Keratinocyte (primary cell): ENCODE results near the gene ST8SIA2. TPM values are rescaled to one million over a fixed set of nuclear protein-coding genes. Genes with fewer than 3 reads are reported as not detected.

ENCODE experiments used
- DNase-seq: peaks from one replicate; pipeline ENCODE4 v3.0.0-alpha.2; 2011; ENCODE audit warnings: low read depth, missing footprints, low spot score
- FAIRE-seq: peaks from 2 replicates; lab custom pipeline; 2011; peaks lifted over from hg19 to GRCh38; lab: Jason Lieb, UNC
- H2AFZ ChIP-seq: 2 replicates; pipeline ENCODE4 v1.6.0; 2012; ENCODE audit warnings: low read length, control low read depth, inconsistent platforms; ENCODE audit not compliant: control insufficient read depth
- H3K27ac ChIP-seq: 2 replicates; pipeline ENCODE4 v1.5.1; 2011; ENCODE audit warnings: low read length; ENCODE audit not compliant: control insufficient read depth, insufficient read depth
- H3K27me3 ChIP-seq: 3 replicates; pipeline ENCODE4 v1.6.0; 2011; ENCODE audit warnings: low read length; ENCODE audit not compliant: control insufficient read depth, insufficient read depth; ENCODE audit errors: extremely low read depth
- H3K36me3 ChIP-seq, 2 experiments: 2 replicates in 1 of 2; 3 replicates in 1 of 2; pipeline ENCODE4 v1.5.1; 2011; ENCODE audit warnings: low read length in 2 of 2, mild to moderate bottlenecking in 1 of 2; ENCODE audit not compliant: control insufficient read depth in 2 of 2, insufficient read depth in 2 of 2; ENCODE audit errors: extremely low read depth in 1 of 2
- H3K4me1 ChIP-seq: 3 replicates; pipeline ENCODE4 v1.5.1; 2011; ENCODE audit warnings: low read length; ENCODE audit not compliant: control insufficient read depth, insufficient read depth; ENCODE audit errors: extremely low read depth
- H3K4me2 ChIP-seq: 3 replicates; pipeline ENCODE4 v1.6.0; 2011; ENCODE audit warnings: low read depth, low read length; ENCODE audit not compliant: control insufficient read depth, insufficient read depth; ENCODE audit errors: extremely low read depth
- H3K4me3 ChIP-seq, 3 experiments: fragments of 200-600 bp in 1 of 3; sonication (generic) in 1 of 3; 2 replicates in 2 of 3; 3 replicates in 1 of 3; pipeline ENCODE4 v1.5.1; 2011 to 2016; ENCODE audit warnings: low read length in 3 of 3, mild to moderate bottlenecking in 3 of 3, control low read depth in 2 of 3, inconsistent platforms in 1 of 3, low read depth in 1 of 3, mixed read lengths in 1 of 3, mixed run types in 1 of 3, moderate library complexity in 1 of 3; ENCODE audit not compliant: control insufficient read depth in 2 of 3, insufficient read depth in 2 of 3; ENCODE audit errors: extremely low read depth in 1 of 3
- H3K79me2 ChIP-seq: 2 replicates; pipeline ENCODE4 v1.6.0; 2012; ENCODE audit warnings: low read length; ENCODE audit not compliant: control insufficient read depth, insufficient read depth
- H3K9ac ChIP-seq: 3 replicates; pipeline ENCODE4 v1.6.0; 2011; ENCODE audit warnings: low read length; ENCODE audit not compliant: control insufficient read depth, insufficient read depth; ENCODE audit errors: extremely low read depth
- H3K9me1 ChIP-seq: 3 replicates; pipeline ENCODE4 v1.6.0; 2011; ENCODE audit warnings: low read length; ENCODE audit not compliant: control insufficient read depth, insufficient read depth; ENCODE audit errors: extremely low read depth
- H3K9me3 ChIP-seq: 2 replicates; pipeline ENCODE4 v1.5.1; 2012; ENCODE audit warnings: low read depth, low read length; ENCODE audit not compliant: control insufficient read depth
- H4K20me1 ChIP-seq: 3 replicates; pipeline ENCODE4 v1.6.0; 2011; ENCODE audit warnings: low read length; ENCODE audit not compliant: control insufficient read depth, insufficient read depth; ENCODE audit errors: extremely low read depth
- CTCF ChIP-seq, 3 experiments: IDR thresholded peaks in 1 of 3; conservative IDR thresholded peaks in 1 of 3; optimal IDR thresholded peaks in 1 of 3; 2 replicates in 2 of 3; 3 replicates in 1 of 3; pipeline versions ENCODE3 to v1.5.1; 2011; ENCODE audit warnings: low read length in 3 of 3, mild to moderate bottlenecking in 3 of 3, moderate library complexity in 2 of 3, control low read depth in 1 of 3, inconsistent platforms in 1 of 3; ENCODE audit not compliant: insufficient read depth in 2 of 3; ENCODE audit errors: extremely low read depth in 1 of 3
- EZH2 ChIP-seq: IDR thresholded peaks from one replicate; pipeline ENCODE4 v1.6.1; 2012; ENCODE audit warnings: inconsistent platforms, mild to moderate bottlenecking, low read length, moderate library complexity
- dilution Hi-C: fragments of 300-500 bp; cut with MboI; formaldehyde crosslinking; loops from one replicate; pipeline ENCODE4 v1.7.0; 2020; ENCODE audit warnings: low sequenced_read_pairs; ENCODE audit not compliant: extremely low pct_ligation_motif_present
- polyA plus RNA-seq, 5 experiments: library from polyadenylated mRNA; depleted of rRNA in 3 of 5; stranded (reverse) in 3 of 5; stranded (forward) in 1 of 5; unstranded in 1 of 5; fragments of >200 nt; gene quantifications; 1 replicate in 1 of 5; 2 replicates in 3 of 5; 3 replicates in 1 of 5; pipeline versions ENCODE4 v1.2.1 to v1.2.3, GENCODE V29; 2011 to 2012; ENCODE audit warnings: missing spikeins in 2 of 5, low read depth in 1 of 5, low replicate concordance in 1 of 5

The ST8SIA2 gene
- polyA plus RNA-seq, 1 donor (not counting 4 experiments of a cell fraction or from before 2014, with no cell fraction given): 0.22 TPM

- Histone ChIP-seq H3K4me1 (no peaks in the 10 kb centered on the region), H3K27ac (no peak overlapping the region), H3K9me3 (no peaks in the 10 kb centered on the region), H3K4me2 (no peak overlapping the region), H3K4me3 (no peak overlapping the region), H3K79me2 (no peaks in the 10 kb centered on the region), H3K36me3 (no peaks in the 10 kb centered on the region), H3K9me1 (no peaks in the 10 kb centered on the region), H3K27me3 (peaks cover 19% of the 10 kb centered on the region), H2AFZ (no peak overlapping the region), H3K9ac (no peak overlapping the region), H4K20me1 (no peaks in the 10 kb centered on the region)
- no peak for TF ChIP-seq EZH2
- no peak for TF ChIP-seq CTCF (optimal IDR thresholded peaks at IDR 0.05 in 1 of 3, IDR thresholded peaks at IDR 0.05 in 1 of 3, conservative IDR thresholded peaks at IDR 0.05 in 1 of 3; ENCODE audit: extremely low read depth in 1 of 3, insufficient read depth in 2 of 3, low read length in 3 of 3)
- FAIRE-seq (no peak), DNase-seq (no peak)
- dilution Hi-C loops: no loop called here
Observed at GRCh38 chr15:92346063-92346462, 47.6 kb upstream of the ST8SIA2 start.

- Histone ChIP-seq H3K79me2 (no peaks in the 10 kb centered on the region), H3K9ac (no peak overlapping the region), H3K9me1 (no peaks in the 10 kb centered on the region), H3K36me3 (no peaks in the 10 kb centered on the region), H2AFZ (no peak overlapping the region), H3K27ac (no peak overlapping the region), H3K4me2 (no peak overlapping the region), H3K4me3 (no peak overlapping the region), H4K20me1 (no peaks in the 10 kb centered on the region), H3K4me1 (no peaks in the 10 kb centered on the region), H3K9me3 (no peaks in the 10 kb centered on the region), H3K27me3 (no peaks in the 10 kb centered on the region)
- dilution Hi-C loops: no loop called here
- no peak for FAIRE-seq
- TF ChIP-seq EZH2 (no peak), CTCF (optimal IDR thresholded peaks at IDR 0.05 in 1 of 3, IDR thresholded peaks at IDR 0.05 in 1 of 3, conservative IDR thresholded peaks at IDR 0.05 in 1 of 3; ENCODE audit: extremely low read depth in 1 of 3, insufficient read depth in 2 of 3, low read length in 3 of 3) (no peak)
- no peak for DNase-seq
Observed at GRCh38 chr15:92355307-92355706, 38.4 kb upstream of the ST8SIA2 start.
